GM18520 (cell line): ENCODE results near the gene DNAJB4.
"Not testable (repeated sequence)": the region's sequence is repeated elsewhere in the genome, so short reads cannot be mapped to it uniquely, and the experiment has no call there.

Source experiments
- ATAC-seq: cut with Tn5 transposase; IDR thresholded peaks from one replicate; pipeline ENCODE4 v1.9.1; 2021; ENCODE audit not compliant: unreplicated experiment

Gene DNAJB4

GRCh38 chr1:78004719-78005447, at the start of gene DNAJB4:
DNAJB4 (plus strand) TSS chr1:78004939; CDS start chr1:78005111, 172 bp downstream.
- ATAC-seq, result peak; percentile 97

- ATAC-seq, result no peak
Observed at GRCh38 chr1:77955709-77956108, 49.0 kb upstream of the DNAJB4 start.

- ATAC-seq, result no peak
Observed at GRCh38 chr1:77956464-77956863, 48.3 kb upstream of the DNAJB4 start.

- ATAC-seq, result no peak
Observed at GRCh38 chr1:77958391-77958790, 46.3 kb upstream of the DNAJB4 start.

GRCh38 chr1:77958850-77959249, 45.9 kb upstream of the DNAJB4 start:
- no peak for ATAC-seq

GRCh38 chr1:77961392-77961791, 43.3 kb upstream of the DNAJB4 start:
- no peak for ATAC-seq

GRCh38 chr1:77966291-77966690, 38.4 kb upstream of the DNAJB4 start:
- no peak for ATAC-seq

- ATAC-seq, result no peak
Observed at GRCh38 chr1:77970192-77970591, 34.5 kb upstream of the DNAJB4 start.

- ATAC-seq, result no peak
Observed at GRCh38 chr1:77972080-77972479, 32.7 kb upstream of the DNAJB4 start.

GRCh38 chr1:77975386-77975785, 29.4 kb upstream of the DNAJB4 start:
- ATAC-seq, result no peak

GRCh38 chr1:77975907-77976306, 28.8 kb upstream of the DNAJB4 start:
- ATAC-seq, result no peak

- ATAC-seq, result no peak
Observed at GRCh38 chr1:77976433-77977076, 28.2 kb upstream of the DNAJB4 start.

- ATAC-seq, result peak; percentile 1
Observed at GRCh38 chr1:77977989-77978292, 26.8 kb upstream of the DNAJB4 start.

GRCh38 chr1:77978293-77978968, 26.3 kb upstream of the DNAJB4 start:
- ATAC-seq, result peak; percentile 58

GRCh38 chr1:77978969-77979876, 25.5 kb upstream of the DNAJB4 start, which contains the start of gene FUBP1:
FUBP1 (minus strand) TSS chr1:77979072; CDS start chr1:77979004, 68 bp downstream.
- ATAC-seq, result peak; percentile 55

GRCh38 chr1:77983352-77983996, 21.3 kb upstream of the DNAJB4 start:
- ATAC-seq, result not testable (repeated sequence)

- no peak for ATAC-seq
Observed at GRCh38 chr1:77983997-77984355, 20.8 kb upstream of the DNAJB4 start.

- no peak for ATAC-seq
Observed at GRCh38 chr1:77984629-77985028, 20.1 kb upstream of the DNAJB4 start.

GRCh38 chr1:77986810-77987209, 17.9 kb upstream of the DNAJB4 start:
- ATAC-seq, result no peak

GRCh38 chr1:77987919-77988318, 16.8 kb upstream of the DNAJB4 start:
- ATAC-seq, result no peak

GRCh38 chr1:77989744-77990143, 15.0 kb upstream of the DNAJB4 start:
- no peak for ATAC-seq
